ENCODE measurements around the gene INPP5F.

The INPP5F gene, protein sequence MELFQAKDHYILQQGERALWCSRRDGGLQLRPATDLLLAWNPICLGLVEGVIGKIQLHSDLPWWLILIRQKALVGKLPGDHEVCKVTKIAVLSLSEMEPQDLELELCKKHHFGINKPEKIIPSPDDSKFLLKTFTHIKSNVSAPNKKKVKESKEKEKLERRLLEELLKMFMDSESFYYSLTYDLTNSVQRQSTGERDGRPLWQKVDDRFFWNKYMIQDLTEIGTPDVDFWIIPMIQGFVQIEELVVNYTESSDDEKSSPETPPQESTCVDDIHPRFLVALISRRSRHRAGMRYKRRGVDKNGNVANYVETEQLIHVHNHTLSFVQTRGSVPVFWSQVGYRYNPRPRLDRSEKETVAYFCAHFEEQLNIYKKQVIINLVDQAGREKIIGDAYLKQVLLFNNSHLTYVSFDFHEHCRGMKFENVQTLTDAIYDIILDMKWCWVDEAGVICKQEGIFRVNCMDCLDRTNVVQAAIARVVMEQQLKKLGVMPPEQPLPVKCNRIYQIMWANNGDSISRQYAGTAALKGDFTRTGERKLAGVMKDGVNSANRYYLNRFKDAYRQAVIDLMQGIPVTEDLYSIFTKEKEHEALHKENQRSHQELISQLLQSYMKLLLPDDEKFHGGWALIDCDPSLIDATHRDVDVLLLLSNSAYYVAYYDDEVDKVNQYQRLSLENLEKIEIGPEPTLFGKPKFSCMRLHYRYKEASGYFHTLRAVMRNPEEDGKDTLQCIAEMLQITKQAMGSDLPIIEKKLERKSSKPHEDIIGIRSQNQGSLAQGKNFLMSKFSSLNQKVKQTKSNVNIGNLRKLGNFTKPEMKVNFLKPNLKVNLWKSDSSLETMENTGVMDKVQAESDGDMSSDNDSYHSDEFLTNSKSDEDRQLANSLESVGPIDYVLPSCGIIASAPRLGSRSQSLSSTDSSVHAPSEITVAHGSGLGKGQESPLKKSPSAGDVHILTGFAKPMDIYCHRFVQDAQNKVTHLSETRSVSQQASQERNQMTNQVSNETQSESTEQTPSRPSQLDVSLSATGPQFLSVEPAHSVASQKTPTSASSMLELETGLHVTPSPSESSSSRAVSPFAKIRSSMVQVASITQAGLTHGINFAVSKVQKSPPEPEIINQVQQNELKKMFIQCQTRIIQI

DNA sequence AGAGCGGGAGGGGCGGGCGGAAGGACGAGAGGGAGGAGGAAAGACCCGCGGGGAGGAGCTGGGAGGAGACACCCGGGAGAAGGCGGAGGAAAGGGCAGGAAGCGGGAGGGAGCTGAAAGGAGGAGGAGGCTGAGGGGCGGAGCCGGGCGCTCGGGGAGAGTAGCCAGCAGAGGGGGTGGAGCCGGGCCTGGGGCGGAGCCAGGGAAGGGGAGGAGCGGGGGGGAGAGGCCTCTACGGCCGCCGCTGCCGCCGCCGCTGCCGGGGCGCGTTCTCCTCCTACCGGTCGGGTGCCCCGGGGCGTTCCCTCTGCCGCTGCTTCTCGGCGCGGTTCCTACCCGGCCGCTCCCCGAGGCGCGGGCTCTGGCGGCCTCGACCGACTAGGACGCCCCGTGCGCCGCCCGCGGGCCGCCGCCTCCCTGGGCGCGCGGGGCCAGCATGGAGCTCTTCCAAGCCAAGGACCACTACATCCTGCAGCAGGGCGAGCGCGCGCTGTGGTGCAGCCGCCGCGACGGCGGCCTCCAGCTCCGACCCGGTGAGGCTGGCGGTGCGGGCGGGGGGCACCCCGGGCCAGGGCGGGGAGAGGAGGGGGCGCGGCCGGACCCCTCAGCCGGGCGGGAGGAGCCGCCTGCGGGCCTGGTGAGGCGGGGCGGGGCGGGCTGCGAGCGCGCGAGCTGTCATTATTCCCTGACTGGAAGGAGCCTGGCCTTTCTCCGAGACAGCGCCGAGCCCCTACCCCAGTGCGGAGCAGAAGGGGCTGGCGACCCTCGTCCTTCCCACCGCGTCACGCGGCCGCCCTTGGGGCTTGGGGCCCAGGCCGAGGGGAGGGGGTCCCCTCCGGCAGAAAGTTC lies at the start of gene INPP5F:
INPP5F (plus strand) TSS at position 223 of the 848 bp plus-strand sequence; CDS start at position 436, 213 bp downstream.
- peak; percentile 99 for DNase-seq (ENCODE audit: low read depth)

DNA sequence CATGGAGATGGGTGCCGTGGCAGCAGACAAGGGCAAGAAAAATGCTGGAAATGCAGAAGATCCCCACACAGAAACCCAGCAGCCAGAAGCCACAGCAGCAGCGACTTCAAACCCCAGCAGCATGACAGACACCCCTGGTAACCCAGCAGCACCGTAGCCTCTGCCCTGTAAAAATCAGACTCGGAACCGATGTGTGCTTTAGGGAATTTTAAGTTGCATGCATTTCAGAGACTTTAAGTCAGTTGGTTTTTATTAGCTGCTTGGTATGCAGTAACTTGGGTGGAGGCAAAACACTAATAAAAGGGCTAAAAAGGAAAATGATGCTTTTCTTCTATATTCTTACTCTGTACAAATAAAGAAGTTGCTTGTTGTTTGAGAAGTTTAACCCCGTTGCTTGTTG lies 48.7 kb upstream of the INPP5F start:
- peak; percentile 78 for DNase-seq (ENCODE audit: low read depth)

DNA sequence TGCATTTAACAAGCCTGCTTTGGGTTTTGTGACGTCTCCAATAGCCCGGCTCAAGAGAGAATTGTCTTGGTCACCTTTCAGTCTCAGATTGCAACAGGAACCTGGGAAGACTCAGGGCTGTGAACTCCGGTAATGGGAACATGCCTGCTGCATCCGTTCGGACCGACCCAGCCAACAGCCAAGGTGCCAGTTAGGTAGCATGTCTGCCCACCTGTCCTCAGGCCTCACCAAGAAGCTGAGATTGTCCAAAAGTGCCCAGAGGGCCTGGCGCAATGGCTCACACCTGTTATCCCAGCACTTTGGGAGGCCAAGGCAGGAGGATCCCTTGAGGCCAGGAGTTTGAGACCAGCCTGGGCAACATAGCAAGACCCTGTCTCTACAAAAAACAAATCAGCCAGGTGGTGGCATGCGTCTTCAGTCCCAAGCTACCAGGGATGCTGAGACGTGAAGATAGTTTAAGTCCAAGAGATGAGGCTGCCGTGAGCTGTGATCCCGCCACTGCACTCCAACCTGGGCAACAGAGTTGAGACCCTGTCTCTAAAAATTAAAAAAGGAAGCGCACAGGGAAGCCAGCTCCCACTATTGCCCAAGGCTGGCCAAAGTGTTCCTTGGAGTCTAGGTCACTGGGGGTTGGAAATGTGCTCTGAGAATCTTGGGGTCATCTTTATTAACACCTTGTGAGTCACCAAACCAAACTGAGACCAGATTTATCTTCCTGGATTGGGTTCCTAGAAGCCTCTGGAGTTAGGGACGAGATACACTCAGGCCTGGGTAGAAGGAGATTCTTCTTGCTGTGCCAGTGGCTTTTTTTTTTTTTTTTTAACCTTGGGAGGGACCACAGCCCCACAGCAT lies 47.7 kb upstream of the INPP5F start:
- no peak for DNase-seq (ENCODE audit: low read depth)

DNA sequence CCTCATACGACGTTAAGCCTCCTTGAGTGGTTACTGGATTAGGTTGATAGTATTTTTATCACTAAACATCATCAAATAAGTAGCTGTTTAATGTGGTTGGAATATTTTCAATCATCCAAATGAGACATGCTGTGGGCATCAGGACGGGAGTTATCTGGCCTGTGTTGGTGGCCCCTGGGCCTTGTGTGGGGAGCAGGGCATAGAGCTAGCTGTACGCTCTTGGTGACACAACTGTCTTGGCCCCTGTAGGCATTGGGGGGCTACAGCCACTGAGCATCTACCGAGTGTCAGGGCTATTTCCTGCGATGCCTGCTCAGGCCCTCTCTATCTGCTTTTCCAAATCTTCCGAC lies 46.4 kb upstream of the INPP5F start:
- DNase-seq (ENCODE audit: low read depth): no peak

DNA sequence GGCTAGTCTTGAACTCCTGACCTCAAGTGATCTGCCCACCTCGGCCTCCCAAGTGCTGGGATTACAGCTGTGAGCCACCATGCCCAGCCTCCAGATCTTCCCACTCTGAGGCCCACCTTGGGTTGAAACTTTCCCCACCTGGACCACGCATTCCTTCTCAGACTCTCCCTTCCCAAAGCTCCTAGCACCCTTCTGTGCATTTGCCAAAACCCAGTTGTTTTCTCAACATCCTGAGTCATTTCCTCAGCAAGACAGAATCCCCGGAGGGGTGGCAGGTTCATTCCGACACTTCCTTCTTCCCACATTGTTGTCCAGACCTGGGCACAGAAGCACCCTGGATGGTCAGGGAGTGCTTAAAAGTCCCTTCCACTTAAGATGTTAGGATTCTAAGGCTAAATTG lies 45.8 kb upstream of the INPP5F start:
- peak; percentile 93 for DNase-seq (ENCODE audit: low read depth)

DNA sequence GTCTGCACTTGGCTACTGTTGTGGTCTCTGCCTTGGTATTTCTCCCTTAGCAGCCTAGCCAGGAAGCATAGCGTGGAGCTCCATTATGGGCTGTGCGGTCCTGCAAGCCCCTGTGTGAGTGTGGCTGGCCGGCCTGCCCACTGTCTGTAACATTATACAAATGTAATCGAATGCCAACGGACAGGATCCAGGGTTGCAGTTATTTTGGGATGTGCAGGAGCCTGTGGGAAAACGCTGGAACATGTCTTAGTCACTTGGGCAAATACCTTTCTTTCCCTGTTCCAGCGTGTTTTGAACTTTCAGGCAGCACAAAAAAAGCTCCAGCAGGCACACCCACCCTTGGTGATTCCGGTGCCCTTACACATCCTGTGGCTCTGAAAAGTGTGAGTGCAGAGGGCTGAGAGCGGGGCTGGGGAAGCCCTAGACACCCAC lies 45.2 kb upstream of the INPP5F start:
- DNase-seq (ENCODE audit: low read depth): peak; percentile 74

DNA sequence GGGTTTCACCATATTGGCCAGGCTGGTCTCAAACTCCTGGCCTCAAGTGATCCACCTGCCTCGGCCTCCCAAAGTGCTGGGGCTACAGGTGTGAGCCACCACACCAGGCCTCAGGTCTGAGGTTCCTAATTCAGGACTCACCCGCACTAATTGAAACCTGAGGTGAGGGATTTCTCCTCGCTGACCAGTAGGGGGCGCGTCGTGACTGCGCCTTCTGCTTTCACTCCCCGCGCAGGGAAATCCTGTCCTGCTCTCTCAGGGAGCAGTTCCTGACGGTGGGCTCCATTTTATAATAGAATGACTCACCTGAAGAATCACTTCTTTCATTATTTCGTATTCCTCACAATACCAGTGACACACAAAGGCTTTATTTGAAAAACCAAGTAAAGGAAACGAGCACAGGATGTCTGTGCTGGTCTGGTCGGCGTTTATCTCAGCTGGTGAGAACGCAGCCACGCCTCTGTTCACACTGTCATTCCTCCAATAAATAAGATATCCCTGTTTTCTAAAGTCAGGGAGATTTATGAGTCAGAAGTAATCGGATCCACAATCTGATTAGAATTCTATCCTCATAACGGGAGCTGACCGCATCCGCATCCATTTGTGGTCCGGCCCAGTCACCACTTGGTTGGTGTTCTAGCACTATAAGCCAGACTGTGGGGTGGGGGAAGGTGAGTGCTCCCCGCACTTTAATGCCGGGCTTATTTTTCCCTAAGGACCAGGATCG lies 39.2 kb upstream of the INPP5F start:
- peak; percentile 91 for DNase-seq (ENCODE audit: low read depth)

DNA sequence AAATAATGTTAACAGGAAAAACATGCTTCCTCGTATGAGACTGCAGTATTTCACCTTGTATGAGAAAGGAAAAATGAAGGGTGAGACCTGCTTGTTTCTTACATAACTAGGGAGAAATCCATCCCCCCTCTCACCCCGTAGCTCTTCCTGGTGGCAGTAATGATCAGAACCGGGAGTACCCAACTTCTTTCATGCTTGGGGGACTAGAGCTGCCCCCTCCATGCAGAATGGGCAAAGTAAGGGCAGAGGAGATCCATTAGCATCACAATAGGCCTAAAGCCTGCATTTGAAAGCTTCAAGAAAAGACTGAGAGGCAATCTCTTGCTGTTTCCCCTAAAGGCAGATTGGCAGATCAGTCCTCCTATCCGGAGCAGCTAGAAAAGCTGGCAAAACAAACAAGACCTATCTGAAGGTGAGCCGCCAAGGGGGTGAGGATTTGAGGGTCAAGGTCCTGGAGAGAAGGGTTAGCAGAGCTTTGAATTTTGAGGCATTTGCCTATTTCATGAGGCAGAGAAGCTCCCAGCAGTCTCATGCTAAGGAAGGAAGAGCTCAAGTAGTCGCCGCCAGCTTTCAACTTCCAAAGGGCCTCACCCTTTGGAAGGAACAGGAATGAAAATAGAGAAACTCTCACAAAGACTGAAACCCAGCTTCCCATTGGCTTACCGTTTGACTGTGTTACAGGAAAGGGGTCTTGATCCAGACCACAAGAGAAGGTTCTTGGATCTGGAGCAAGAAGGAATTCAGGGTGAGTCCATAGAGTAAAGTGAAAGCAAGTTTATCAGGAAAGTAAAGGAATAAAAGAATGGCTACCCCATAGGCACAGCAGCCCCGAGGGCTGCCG lies 38.4 kb upstream of the INPP5F start:
- no peak for DNase-seq (ENCODE audit: low read depth)

DNA sequence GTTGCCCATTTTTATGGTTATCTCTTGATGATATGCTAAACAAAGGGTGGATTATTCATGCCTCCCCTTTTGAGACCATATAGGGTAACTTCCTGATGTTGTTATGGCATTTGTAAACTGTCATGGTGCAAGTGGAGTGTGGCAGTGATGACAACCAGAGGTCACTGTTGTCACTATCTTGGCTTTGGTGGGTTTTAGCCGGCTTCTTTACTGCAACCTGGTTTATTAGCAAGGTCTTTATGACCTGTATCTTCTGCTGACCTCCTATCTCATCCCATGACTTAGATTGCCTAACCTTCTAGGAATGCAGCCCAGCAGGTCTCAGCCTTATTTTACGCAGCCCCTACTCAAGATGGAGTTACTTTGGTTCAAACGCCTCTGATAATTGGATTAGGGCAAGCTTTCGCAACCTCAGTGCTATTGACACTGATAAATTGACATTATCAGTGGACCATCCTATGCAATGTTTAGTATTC lies 37.8 kb upstream of the INPP5F start:
- no peak for DNase-seq (ENCODE audit: low read depth)

DNA sequence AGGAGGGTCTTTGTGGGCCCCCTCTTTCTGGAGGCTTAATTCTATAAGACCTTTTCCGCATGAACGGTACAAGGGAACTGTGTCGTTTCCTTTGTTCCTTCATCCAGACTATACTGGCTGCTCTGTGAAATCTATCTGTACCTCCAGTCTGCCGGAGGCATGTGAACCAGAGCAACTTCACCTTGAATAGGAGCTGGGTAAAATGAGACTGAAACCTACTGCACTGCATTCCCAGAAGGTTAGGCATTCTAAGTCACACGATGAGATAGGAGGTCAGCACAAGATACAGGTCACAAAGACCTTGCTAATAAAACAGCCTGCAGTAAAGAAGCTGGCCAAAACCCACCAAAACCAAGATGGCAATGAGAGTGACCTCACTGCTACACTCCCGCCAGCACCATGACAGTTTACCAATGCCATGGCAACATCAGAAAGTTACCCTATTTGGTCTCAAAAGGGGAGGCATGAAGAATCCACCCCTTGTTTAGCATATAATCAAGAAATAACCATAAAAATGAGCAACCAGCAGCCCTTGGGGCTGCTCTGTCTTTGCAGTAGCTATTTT lies 36.8 kb upstream of the INPP5F start:
- DNase-seq (ENCODE audit: low read depth): no peak

DNA sequence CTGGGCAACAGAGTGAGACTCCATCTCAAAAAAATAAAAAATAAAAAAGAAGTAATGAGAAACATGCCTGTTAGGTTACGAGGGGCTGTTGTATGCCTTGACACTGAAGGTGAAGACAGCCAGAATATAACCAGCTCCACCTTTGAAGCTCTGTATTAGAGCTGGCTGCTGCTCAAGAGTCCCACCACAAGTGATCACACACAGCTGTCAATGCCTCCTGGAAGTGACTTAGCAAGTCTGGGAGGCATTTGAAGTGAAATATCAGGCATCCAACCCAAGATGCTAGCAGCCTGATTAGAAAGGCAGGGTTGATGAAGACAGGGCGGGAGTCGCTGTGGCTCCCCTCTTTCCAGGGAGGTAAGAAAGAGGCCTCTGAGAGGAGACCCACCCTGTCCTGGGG lies 34.1 kb upstream of the INPP5F start:
- DNase-seq (ENCODE audit: low read depth): no peak

DNA sequence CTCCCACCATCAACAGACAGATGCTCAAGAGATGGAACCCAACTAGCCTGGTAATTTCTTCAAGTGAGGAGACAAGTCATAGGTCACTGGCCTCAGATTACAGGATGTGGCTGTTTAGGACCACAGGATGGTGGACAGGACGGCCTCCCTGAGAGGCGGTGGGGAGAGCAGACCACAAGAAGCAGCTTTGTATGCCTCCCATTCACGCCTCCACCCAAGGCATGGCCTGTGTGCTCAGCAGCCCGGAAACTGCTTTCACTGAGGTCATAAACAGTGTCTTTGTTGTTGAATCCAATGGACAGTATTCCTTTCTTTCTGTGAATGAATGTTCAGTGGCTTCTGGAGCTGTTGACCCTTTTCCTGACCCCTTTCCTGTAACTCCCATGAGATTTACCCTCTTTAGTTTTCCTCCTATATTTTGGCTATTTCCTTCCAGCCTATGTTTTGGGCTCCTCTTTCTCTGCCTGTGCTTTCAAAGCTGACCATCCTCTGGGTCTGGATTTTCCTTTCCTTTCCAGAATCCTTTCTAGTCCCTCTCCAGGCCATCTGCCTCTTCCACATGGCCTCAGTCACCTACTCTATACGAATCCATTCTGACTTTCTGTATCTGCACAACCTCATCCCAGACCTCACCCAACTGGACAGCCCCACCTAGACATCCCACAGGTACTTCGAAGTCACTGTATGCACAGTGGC lies 32.4 kb upstream of the INPP5F start:
- peak; percentile 43 for DNase-seq (ENCODE audit: low read depth)

DNA sequence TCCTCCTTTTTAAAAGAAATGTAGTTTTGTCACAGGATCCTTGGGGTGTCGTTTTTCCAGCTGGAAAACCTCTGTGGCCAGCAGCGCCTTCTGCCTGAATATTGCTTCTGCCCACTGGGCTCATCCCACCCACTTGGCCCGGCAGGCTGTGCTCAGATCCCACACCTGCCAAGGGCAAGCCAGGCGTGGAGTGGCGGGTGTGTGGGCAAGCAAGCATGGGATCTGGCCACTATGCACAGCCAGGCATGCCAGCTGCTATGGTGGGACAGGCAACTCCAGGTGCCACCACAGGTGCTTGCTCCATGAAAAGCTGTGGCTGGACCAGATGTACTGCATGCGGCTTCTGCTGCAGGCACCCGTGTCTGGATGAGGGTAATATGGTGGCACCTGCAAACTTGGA lies 31.2 kb upstream of the INPP5F start:
- DNase-seq (ENCODE audit: low read depth): no peak

DNA sequence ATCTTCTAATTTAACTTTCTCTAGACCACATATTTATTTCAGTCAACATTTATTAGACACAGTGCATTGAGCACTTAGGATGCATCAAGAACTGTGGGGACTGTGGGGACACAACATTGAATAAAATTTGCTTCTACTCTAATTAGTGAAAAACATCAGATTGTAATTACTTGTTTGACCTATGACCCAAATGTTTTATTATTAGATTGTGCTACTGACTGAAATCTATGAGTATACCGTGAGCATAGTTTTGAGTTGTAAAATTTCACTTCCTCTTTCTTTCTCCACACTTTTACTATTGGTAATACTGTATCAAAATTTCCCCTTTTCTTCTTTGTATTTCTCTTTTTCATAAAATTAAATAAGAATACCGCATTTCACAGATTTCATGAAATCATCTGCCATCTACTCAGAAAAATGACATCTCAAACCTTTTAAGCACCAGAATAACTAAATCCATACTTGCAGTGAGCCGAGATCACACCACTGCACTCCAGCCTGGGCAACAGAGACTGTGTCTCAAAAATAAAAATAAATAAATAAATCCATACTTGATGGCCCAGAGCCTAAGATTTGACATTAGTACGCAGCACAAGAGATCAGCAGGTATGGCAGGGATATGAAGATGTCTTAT lies 25.4 kb upstream of the INPP5F start:
- DNase-seq (ENCODE audit: low read depth): no peak

DNA sequence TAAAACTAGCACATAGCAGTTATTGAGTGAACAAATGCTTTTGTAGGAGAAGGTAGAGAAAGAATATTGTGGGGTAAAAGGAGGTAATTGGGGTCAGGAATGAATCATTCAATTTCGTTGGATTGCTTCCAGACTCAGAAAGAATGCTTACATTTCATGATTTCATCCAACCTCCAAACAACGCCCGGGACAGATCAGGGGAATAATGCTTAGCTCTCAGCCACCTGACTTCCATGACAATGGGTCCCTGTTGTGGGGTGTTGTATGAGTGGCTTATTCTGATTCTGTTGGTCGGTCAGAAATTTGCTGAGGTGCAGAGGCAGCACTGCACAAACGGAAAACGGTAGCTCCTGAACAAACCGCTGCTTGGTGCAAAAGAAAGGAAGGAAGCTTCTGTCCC lies 24.0 kb upstream of the INPP5F start:
- peak; percentile 55 for DNase-seq (ENCODE audit: low read depth)

DNA sequence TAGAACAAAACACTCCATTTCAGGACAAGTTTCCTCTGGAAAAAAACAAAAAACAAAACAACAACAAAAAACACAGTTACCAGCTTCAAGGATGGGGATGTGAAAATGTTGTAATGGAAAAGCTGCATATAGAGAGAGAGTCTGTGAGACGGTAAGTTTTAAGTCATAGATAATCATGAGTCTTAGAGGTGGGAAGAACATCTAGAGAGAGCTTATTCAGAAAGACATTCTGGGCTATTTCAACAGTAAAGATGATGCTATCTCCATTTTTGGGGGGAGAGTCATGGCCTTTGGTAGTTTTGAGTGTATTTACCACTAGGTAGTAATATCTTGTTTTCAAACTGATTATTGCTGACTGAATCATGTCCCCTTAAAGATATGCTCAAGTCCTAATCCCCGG lies 23.3 kb upstream of the INPP5F start:
- DNase-seq (ENCODE audit: low read depth): no peak

DNA sequence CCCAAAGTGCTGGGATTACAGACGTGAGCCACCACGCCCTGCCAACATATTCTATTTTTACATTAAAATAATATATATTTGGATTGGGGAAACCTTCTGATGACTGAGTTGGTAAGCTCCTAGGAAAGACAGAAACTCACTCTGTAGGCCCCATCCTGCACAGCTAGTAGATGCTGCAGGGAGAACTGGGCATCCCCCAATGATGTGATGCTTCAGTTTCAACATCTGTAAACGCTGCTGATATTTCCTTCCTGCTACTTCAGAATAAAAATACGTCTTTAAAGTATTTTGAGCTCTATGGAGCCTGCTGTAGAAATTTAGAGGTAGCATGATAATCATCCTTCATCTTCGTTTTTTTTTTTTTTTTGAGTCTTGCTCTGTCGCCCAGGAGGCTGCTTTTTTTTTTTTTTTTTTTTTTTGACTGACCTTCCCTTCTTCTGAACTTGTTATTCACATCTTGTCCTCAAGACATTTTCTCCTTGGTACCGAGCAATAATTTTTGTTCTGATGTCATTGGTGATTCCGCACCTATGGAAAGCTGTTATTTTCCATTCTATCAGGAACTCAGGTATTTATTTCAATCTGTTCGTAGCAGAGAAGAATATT lies 21.8 kb upstream of the INPP5F start:
- DNase-seq (ENCODE audit: low read depth): no peak

Data from EH (cell line).